GM10266 (cell line): ENCODE data around the gene CSNK1E.
A peak's percentile ranks its signal among the peaks of the same experiment; 100 is the strongest.

Source experiments
- DNase-seq: peaks from one replicate; pipeline ENCODE4 v3.0.0; 2012; ENCODE audit errors: extremely low spot score
- TF ChIP-seq, protein P1 (sequence below): IDR thresholded peaks from 2 replicates; pipeline ENCODE4 v1.5.1; 2012; ENCODE audit warnings: mild to moderate bottlenecking, low read depth; ENCODE audit not compliant: control insufficient read depth, insufficient read depth; ENCODE audit errors: missing control alignments

CSNK1E gene

DNA sequence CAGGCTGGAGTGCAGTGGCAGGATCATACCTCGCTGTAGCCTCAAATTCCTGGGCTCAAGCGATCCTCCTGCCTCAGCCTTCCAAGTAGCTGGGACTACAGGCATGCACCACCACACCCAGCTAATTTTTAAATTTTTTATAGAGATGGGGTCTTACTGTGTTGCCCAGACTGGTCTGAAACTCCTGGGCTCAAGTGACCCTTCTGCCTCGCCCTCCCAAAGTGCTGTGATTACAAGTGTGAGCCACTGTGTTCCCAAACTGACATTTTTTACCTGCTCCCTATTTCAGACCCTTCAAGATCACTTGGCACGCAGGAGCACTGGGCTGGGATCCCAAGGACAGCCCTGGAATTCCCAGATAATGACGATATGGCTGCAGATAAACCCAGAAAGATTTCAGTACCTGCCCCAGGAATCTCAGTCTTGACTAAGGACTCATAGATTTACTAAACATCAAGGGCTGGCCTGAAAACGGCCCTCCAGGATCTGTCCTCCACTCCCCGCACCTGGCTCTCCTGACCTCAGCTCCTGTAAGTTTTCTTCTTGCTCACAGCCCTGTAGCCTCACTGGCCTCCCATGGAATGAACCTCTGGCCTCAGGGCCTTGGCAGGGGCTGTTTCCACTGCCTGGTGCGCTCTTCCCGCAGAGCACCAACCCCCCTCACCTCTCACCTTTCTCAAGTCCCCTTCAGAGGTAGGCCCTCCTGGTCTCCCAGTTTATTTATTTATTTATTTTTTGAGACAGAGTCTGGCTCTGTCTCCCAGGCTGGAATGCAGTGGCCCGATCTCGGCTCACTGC is 3.6 kb upstream of the CSNK1E start:
- no peak for DNase-seq
- TF ChIP-seq, protein P1, sequence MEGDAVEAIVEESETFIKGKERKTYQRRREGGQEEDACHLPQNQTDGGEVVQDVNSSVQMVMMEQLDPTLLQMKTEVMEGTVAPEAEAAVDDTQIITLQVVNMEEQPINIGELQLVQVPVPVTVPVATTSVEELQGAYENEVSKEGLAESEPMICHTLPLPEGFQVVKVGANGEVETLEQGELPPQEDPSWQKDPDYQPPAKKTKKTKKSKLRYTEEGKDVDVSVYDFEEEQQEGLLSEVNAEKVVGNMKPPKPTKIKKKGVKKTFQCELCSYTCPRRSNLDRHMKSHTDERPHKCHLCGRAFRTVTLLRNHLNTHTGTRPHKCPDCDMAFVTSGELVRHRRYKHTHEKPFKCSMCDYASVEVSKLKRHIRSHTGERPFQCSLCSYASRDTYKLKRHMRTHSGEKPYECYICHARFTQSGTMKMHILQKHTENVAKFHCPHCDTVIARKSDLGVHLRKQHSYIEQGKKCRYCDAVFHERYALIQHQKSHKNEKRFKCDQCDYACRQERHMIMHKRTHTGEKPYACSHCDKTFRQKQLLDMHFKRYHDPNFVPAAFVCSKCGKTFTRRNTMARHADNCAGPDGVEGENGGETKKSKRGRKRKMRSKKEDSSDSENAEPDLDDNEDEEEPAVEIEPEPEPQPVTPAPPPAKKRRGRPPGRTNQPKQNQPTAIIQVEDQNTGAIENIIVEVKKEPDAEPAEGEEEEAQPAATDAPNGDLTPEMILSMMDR = no peak

DNA sequence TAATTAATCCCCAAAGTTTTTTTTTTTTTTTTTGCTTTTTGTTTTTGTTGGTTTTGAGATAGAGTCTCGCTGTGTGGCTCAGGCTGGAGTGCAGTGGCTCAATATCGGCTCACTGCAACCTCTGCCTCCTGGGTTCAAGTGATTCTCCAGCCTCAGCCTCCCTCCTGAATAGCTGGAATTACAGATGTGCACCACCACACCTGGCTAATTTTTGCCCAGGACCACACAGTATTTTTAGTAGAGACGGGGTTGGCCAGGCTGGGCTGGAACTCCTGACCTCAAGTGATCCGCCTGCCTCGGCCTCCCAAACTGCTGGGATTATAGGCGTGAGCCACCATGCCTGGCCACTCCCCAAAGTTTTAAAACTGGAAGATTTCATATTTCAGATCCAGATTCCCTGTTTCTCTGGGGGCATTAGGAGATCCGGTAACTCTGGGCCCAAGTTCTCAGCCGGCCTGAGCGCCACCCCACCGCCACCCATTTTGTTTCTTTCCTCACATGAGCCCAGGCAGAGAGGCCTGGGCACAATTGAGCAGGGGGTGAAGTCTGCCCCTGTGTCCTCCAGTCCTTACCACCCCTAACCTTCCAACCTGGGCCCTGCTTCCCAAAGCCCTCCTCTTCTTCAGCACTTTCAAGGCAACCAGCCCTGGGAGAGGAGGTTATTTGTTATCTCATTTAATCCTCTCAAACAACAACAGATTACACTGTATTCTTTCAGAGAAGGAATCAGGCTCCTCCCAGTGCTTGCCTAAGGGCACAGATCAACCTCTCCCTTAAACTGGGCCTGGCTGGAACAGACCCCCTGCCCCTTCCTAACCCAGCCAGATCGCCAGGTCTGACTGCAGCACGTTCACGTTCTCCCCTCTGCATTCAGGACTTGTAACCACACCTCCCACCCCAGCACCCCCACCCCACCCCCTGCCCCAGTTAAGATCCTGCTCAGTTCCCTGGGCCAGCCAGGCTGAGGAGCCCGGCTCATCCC is 1.9 kb upstream of the CSNK1E start:
- no peak for DNase-seq
- TF ChIP-seq, protein P1 = no peak

DNA sequence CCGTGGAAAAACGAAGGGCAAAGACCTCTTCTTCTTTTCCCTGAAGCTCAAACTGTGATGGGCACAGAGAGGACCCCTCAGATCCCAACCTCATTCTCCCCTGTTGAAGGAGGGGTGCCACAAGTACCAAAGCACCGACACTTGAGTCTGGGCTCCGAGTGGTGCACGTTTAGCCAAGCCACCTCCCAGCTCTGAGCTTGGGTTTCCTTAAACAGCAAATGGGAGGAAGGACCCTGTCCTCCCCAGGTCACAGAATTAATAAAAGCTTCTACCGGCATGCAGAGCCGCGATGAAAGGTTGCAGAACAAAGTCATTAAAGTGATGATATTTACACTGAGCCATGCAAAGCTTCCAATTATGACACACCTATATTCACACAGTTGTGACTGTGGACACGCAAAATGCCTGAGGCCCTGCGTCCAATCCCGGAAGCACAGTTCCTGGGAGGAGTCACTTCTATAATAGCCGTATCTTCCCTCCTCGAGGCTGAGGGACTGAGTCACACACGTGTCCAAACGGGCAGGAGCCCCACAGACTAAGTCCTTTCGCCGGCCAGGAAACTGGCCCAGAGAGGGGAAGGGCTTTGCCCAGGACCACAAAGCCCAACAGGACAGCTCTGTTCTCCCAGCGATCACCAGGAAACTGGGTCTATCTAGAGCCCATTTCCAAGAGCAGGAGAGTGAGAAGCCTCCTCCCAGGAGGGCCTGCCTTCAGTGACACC is 922 bp upstream of the CSNK1E start:
- DNase-seq = no peak
- TF ChIP-seq, protein P1 = no peak

DNA sequence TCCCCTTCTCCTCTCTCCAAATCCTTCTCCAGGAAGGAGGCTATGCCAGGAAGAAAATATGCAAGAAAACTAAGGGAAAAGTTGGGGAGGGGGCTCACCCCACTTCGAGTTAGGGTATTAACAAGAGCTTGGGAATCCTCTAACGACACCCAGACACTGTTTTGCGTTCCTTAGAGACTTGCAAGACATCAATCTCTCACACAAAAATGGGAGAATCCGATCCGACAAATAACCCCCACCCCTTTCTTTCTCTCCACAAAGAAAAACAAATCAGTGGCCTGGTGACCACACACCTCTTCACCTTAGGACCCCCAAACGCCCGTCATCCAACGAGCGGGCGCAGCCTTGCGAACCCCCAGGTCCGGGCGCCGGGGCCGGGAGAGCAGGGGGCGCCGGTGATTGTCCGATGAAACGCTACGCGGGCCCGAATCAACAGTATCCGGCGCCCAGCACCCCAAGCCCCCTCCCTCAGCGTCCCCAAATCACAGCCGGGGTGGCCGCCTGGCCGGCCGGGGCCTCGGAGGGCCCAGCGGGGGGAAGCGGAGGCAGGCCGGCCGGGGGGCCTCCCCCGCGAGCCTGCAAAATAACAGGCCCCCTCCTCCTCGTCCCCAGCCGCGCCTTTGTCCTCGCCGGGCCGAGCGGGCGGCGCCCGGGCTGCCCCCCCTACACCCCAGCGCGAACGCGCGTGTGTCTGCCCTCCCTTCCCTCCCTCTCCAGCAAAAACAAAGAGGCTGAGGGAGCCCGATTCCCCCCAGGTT is 690 bp downstream of the CSNK1E start:
- DNase-seq = peak; percentile 79
- TF ChIP-seq, protein P1 = no peak

DNA sequence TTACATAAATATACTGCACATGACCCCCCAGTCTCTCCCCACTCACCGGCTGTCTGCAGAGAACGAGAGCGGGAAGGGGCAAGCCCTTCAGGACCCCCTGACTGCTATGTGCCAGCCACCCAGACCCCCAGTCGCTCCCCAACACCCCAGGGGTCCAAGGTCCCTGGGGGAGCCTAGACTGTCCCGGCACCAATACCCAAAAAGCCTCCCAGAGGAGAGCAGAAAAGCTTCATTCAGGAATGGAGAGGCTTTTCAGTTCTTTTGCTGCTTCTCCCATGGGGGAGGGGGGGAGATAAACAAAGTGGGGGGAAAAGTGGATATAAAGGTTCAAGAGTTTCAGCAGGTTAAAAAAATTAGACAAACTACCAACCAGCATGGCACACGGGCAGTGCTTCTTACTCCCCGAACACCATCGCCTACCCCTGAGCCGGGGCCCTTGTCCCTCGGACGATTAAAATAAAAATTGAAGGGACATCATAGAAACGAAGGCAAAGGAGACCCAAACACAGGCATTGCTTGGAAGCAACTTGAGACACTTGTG is 1.3 kb downstream of the CSNK1E start:
- TF ChIP-seq, protein P1 = no peak
- peak; percentile 59 for DNase-seq

DNA sequence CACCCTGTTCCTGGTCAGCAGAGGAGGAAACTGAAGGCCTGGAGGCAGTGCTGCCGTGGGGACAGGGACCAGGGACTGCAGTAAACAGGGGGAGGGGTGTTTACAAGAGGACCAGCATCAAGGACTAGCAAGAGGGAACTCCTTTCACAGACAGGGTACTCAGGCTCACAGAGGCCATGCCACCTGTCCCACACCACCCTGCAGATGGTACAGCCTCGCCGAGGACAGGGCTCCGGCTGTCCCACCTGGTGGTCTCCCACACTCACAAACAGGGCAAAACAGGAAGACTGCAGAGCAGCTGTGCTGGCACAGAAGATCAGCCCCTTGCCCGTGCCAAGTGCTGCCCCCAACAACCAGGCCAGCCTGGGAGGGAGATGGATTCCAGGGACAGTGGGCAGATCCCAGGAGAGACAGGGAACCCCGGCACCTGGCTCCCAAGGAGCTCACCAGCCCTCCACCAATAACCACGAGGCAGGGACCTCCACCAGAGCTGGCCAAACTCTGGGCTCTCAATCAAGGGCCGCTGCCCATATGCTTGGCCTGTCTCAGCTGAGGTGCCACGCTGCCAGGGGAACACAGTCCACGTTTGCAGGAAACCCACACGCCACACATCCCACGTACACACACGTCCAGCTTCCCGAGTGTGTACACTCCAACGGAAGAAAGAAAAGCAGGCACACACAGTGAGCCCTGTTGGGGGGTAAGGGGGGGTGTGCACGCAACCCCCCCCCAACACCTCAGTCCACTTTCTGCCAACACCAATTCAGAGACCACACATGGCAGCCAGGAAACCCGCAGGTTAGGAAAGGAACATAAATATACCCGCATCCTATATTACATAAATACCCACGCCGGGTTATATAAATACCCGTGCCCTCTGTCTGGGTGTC is 2.1 kb downstream of the CSNK1E start:
- TF ChIP-seq, protein P1 = no peak

More for the DNA sequence above, 2.1 kb downstream of the CSNK1E start:
- DNase-seq = no peak
